Measurements from ENCODE around the gene BIN1.

The BIN1 gene

DNA sequence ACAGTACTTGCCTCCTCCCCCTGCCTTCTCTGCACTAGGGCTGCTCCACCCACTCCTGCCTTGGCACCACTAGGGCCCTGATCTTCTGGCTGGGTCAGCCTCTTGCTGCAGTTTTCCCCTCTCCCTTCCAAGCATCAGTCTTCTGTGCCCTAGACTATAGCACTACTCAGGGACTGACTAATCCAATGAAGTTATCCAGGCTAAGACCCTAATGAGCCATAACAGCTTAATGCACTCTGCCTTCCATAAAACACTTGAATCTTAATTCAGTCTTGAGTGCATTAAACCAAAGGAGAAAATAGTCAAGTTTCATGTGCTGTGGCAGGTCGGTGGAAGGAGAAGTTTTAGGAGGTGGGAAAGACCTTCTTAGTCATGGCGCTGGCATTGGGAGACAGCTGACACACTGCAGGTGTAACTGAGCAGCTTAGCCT is 95.7 kb downstream of the BIN1 start:
- TF ChIP-seq, protein P1, sequence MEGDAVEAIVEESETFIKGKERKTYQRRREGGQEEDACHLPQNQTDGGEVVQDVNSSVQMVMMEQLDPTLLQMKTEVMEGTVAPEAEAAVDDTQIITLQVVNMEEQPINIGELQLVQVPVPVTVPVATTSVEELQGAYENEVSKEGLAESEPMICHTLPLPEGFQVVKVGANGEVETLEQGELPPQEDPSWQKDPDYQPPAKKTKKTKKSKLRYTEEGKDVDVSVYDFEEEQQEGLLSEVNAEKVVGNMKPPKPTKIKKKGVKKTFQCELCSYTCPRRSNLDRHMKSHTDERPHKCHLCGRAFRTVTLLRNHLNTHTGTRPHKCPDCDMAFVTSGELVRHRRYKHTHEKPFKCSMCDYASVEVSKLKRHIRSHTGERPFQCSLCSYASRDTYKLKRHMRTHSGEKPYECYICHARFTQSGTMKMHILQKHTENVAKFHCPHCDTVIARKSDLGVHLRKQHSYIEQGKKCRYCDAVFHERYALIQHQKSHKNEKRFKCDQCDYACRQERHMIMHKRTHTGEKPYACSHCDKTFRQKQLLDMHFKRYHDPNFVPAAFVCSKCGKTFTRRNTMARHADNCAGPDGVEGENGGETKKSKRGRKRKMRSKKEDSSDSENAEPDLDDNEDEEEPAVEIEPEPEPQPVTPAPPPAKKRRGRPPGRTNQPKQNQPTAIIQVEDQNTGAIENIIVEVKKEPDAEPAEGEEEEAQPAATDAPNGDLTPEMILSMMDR (IDR thresholded peaks at IDR 0.05; ENCODE audit: low read depth, low read length), result no peak
- no peak for DNase-seq (ENCODE audit: extremely low read depth, low read depth)

DNA sequence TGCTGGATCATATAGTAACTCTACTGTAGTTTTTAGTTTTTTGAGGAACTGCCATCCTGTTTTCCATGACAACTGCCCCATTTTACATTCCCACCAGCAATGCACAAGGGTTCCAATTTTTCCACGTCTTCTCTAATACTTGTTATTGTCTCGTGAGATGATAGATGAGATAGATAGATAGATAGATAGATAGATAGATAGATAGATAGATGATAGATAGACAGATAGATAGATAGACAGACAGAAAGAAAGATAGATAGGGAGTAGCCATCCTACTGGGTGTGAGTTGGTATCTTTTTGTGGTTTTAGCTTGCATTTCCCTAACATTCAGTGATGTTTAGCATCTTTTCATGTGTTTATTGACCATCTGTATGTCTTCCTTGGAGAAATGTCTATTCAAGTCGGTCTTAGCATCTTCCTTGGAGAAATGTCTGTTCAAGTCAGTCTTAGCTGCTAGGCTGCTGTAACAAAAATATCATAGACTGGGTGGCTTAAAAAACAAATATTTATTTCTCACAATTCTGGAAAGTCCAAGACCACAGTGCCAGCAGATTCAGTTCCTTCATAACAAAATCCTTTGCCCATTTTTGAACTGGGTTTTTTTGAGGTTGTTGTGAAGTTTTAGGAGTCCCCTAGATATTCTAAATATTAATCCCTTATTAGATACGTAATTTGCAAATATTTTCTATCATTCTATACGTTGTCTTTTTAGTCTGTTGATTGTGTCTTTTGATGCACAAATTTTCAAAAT is 98.5 kb downstream of the BIN1 start:
- TF ChIP-seq, protein P1 (IDR thresholded peaks at IDR 0.05; ENCODE audit: low read depth, low read length), result no peak
- no peak for DNase-seq (ENCODE audit: extremely low read depth, low read depth)

DNA sequence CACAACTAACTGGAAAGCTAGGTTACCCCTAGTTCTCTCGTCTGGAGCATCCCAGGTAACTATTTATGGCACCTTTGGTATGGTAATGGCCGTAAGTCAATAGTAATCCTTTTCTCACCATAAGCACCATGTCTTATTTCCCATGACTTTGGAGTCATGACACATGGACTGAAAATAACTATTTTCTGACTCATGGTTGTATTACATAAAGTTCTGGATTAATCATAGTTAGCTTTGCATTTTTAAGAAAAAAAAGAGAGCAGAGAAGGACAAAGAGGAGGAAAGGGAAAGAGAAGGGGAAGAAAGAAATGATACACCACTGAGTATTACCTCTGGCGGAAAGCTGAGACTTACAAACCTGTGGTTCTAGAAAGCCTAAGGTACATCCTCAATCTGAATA is 99.3 kb downstream of the BIN1 start:
- DNase-seq (ENCODE audit: extremely low read depth, low read depth), result peak; percentile 22
- TF ChIP-seq, protein P1 (IDR thresholded peaks at IDR 0.05; ENCODE audit: low read depth, low read length), result no peak

DNA sequence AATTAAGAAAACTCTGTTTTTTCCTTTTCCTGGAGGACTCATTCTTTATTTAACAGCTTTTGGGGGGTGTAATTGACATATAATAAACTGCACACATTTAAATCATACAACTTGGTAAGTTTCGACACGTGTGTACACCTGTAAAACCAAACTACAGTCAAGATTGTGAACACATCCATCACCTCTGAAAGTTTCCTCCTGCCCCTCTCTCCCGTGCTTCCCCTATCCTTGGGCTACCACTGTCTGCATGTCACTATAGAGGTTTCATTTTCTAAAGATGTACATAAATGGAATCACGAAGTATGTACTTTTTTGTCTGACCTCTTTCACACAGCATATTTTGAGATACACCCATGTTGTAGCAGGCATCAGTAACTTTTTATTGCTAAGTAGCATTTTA is 100.0 kb downstream of the BIN1 start:
- no peak for DNase-seq (ENCODE audit: extremely low read depth, low read depth)
- TF ChIP-seq, protein P1 (IDR thresholded peaks at IDR 0.05; ENCODE audit: low read depth, low read length), result no peak

DNA sequence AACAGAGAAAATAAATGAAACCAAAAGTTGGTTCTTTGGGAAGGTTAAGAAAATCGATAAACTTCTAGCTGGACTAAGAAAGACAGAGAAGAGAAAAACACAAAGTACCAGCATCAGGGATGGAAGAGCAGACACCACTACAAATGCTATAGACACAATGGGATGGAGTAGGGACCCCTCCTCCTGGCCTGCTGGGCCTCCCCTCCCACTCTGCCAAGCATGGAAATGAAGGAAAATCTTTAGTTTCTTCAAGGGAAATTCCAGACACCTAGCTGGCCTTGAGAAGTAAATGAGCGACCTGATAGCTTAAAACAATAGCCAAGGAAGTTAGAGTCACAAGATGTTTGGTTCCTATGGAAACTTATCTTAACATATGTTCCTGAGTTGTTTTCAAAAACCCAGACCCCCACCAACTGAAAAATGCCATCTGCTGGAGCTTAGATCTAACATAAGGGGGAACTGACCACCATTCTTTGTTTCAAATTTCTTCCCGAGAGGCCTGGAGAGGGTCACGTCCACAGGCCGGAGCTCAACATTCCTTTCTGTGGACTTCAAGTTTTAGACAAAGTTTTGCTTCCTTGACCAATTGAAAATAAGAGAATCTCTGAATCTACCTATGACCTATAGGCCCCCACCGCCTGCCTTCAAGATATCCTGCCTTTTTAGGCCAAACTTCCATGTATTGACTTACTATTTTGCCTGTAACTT is 101.9 kb downstream of the BIN1 start:
- DNase-seq (ENCODE audit: extremely low read depth, low read depth), result no peak
- TF ChIP-seq, protein P1 (IDR thresholded peaks at IDR 0.05; ENCODE audit: low read depth, low read length), result no peak

DNA sequence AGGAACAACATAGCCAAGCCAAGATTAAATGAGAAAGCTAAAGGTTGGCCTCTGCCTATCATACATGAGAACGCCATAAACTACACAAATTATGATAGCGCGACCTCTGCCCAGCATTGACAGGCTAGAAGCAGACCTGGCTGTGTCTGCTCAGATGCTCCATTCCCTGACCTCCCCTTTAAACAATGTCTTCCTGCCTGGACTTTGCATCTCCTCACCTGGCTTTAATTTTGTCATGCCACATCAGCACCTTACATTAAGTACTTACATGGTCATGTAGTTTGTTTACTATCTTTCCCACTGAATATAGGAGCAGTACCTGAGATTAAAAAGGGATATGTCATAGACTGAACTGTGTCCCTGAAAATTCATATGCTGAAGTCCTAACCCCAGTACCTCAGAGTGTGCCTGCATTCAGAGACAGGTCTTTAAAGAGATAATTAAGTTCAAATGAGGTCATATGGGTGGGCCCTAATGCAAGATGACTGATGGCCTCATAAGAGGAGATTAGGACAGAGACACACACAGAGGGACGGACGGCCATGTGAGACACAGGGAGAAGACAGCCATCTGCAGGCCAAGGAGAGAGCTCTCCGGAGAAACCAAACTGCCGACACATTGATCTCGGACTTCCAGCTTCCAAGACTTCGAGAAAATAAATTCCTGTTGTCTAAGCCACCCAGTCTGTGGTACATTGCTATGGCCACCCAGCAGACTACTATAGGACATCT is 103.7 kb downstream of the BIN1 start:
- DNase-seq (ENCODE audit: extremely low read depth, low read depth), result no peak
- TF ChIP-seq, protein P1 (IDR thresholded peaks at IDR 0.05; ENCODE audit: low read depth, low read length), result no peak

DNA sequence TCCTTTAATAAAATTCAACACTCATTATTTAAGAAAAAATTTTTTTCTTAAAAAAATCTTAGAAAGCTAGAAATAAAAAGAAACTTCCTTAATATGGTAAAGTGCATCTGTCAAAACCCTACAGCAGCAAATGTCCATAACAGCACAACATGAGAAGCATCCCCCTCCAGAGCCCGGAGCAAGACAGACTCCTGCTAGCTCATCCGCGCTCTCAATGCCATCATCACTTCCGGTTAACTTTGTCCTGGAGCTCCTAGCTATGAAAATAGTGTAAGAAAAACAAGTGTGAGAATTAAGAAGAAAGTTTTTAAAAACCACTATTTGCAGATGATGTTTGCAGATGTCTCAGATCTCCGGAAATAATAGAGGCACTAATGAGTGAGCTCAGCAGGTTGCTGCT is 105.2 kb downstream of the BIN1 start:
- DNase-seq (ENCODE audit: extremely low read depth, low read depth), result no peak
- TF ChIP-seq, protein P1 (IDR thresholded peaks at IDR 0.05; ENCODE audit: low read depth, low read length), result no peak
